Stimulated activated naive CD4-positive, alpha-beta T cell (primary cell): ENCODE data around the gene CDK6.
"Not testable (repeated sequence)": the region's sequence is repeated elsewhere in the genome, so short reads cannot be mapped to it uniquely, and the experiment has no call there.

Experiments used
- DNase-seq, 6 experiments: peaks; one replicate each; lab custom pipeline; 2025; lab: John Stamatoyannopoulos, UW

The CDK6 gene

DNA sequence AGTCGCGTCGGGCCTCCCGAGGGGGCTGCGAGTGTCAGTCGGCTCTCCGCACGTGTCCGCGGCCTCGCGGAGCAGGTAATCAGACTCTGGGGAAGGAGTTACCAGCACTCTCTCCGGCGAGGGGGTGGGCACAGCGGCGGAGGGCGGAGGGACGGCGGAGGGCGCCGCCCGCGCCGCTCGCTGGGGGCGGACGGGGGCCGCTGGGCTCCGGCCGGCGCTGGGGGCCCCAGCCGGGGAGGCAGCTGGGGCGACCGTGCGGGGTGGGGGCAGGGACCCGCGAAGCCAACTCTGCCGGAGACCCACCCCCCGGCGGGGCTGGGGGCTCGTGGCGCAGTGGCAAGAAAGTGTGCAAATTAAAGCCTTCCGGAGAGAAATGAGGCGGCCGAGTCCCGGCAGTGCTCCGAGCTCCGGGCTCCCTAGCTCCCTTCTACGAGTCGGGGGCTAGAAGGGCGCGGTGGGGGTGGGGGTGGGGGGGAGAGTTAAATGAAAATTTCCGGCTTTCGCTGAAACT is at the start of gene CDK6:
Gene CDK6 (minus strand): TSS at position 85 of the 511 bp plus-strand sequence. CDS start 3,250 bp downstream, outside the sequence.
- DNase-seq = peak in 5 of 6 experiments; percentile 21 to 58 (median 46)

- DNase-seq = not testable (repeated sequence)
These were observed 49.7 kb upstream of the CDK6 start for GRCh38 chr7:92886039-92886438.

DNA sequence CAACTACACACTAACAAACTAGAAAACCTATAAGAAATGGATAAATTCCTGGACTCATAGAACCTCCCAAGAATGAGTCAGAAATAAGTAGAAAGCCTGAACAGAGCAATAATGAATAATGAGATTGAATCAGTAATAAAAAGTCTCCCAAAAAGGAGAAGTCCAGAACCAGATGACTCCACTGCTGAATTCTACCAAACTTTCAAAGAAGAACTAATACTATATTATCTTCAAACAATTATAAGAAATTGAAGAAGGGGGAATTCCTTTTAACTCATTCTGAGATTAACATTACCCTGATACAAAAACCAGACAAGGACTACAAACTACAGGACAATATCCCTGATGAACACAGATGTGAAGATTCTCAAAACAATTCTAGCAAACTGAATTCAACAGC is 47.8 kb upstream of the CDK6 start:
- DNase-seq = no peak

GRCh38 chr7:92882760-92883159 is 46.4 kb upstream of the CDK6 start:
- DNase-seq = no peak

GRCh38 chr7:92881091-92881485 is 44.7 kb upstream of the CDK6 start:
- DNase-seq = no peak

DNA sequence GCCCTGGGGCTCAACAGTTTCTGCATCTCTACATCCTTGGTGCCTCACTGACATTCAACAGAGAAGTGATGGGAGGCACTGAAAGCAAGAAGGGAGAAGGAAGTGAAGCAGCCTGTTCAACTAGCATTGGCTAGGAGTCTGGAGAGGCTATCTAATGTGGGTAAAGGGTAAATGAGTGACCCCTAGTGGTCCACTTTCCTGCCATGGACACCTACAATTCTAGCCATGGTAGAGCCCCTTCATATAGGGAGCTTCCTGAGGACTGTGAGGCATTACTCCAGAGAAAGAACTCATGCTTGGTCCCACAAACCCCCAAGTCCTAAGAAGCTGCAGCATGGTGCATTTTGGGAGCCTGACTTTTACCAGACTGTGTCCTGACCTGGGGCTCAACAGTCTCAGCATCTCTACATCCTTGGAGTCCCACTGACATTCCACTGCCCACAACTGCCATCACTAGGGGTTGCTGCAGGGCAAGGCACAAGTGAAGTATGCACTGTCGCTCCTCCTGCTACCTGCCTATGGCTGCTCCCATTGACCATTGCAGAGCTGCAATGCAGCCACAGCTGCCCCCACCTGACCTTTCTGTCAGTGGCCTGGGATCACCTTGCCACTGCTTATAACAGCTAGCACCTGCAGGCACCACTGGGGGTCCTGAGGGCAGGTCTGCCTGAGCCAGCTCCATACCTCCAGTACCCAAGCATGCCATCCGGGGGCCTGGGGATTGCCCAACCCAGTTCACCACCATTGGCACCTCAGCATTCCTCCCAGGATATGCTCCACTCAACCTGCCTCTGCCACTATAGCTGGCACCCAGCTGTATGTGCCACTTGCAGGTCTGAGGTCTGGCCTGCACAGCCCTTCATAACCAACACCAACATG is 44.1 kb upstream of the CDK6 start:
- DNase-seq = no peak

GRCh38 chr7:92877367-92877766 is 41.0 kb upstream of the CDK6 start:
- peak in 3 of 6 experiments; percentile 4 to 30 (median 14) for DNase-seq

DNA sequence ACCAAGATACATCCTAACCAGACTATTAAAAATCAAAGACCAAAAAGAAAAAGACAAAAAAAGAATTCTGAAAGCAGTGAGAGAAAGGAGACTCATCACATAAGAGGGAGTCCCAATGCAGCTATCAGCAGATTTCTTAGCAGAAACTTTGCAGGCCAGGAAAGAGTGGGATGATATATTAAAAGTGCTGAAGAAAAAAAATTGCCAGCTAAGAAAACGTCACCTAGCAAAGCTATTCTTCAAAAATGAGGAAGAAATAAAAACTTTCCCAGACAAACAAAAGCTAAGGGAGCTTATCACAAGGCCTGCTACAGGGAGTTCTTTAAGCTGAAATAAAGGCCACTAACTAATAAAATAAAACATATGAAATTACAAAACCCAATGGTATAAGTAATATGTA is 40.5 kb upstream of the CDK6 start:
- DNase-seq = no peak

DNA sequence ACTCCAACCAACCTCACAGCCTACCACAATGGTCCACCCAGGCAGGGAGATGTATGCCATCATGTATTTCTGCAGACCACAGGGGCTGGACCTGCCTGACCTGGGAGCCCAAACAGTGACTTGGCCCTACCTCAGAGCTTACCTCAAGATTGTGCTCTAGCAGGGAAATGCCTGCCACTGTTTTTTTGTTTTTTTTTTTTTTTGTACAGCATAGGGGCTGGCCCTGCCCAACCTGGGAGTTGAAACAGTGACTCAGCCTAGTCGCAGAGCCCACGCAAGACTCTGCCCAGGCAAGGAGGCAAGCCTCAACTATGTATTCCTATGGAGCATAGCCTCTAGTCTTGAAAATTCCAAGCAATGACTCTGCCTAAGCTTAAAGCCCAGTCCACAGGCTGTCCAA is 39.3 kb upstream of the CDK6 start:
- no peak for DNase-seq

DNA sequence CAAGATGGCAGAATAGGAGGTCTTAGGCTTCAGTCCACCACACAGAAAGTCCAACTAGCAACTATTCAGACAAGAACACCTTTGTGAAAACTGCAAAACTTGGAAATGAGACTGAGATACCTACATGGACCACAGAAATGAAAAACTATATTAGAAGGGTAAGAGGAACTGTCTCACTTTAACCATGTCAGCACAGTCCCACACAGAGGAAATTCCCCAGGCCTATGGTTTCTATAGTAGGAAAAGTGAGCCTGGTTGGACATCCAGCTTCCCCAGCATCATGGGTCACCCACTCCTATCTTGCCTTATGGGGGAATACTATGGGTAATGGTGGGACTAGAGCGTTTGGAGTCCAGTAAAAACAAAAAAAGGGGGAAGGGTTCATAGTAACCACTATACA is 38.8 kb upstream of the CDK6 start:
- no peak for DNase-seq

DNA sequence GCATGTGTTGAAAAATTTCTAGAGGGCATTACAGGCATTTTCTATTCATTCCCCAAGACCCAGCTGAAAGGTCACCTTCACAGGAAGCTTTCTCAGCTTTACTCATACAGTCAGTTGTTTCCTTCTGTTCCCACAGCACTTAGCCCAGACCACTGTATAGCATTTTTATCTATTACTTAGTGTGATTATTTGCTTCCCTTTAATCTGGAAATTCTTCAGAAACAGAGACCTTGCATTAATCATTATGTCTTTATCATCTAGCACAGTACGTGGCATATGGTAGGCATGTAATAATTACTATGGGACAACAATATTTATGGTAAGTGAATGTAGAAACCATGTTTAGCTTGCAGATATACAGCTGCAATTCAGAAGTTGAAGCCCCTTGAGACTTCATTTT is 38.2 kb upstream of the CDK6 start:
- DNase-seq = no peak

DNA sequence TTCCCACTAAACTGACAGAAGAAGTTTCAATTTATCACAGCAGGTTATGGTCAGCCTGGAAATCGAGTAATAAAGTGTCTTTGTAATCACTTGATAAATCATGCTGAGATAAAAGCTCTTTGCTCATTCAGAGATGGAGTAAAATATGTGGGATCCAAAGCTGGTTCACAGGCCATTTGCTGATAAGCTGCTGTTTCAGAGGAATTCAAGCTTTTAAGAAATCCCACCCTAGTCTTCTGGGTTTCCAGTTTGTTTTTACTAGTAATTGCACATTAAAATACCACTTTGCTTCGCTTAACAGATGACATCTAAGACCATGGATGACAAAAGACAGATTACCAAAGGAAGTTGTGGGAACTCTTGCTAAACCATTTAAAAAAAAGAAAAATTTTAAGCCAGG is 37.4 kb upstream of the CDK6 start:
- DNase-seq = no peak

DNA sequence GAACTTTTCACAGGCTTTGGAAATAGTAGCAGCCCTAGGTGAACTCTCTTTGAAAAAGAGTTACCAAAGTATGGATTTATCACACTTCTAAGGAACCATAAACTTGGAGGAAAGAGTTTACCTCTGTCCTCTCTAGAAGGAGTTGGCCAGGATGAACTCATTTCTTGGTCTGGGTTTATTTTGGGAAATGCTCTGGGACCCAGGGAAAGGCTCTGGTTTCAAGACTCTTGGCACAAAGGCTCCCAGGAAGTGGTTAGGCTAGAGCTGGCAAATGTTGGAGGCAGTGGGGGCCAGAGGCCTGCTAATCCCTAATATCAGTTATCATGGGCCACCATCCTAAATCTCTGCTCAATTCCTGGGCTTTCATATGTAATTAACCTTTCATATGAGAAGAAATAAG is 36.3 kb upstream of the CDK6 start:
- no peak for DNase-seq

- DNase-seq = no peak
These were observed 32.4 kb upstream of the CDK6 start for GRCh38 chr7:92868683-92869293.

DNA sequence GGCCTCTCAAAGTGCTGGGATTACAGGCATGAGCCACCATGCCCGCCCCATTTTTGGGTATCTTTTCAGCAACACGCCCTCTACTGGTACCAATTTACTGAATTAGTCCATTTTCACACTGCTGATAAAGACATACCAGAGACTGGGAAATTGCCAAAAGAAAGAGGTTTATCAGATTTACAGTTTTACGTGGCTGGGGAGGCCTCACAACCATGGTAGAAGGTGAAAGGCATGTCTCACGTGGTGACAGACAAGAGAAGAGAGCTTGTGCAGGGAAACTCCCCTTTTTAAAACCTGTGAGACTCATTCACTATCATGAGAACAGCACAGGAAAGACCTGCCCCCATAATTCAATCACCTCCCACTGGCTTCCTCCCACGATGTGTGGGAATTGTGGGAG is 27.8 kb upstream of the CDK6 start:
- not testable (repeated sequence) for DNase-seq

DNA sequence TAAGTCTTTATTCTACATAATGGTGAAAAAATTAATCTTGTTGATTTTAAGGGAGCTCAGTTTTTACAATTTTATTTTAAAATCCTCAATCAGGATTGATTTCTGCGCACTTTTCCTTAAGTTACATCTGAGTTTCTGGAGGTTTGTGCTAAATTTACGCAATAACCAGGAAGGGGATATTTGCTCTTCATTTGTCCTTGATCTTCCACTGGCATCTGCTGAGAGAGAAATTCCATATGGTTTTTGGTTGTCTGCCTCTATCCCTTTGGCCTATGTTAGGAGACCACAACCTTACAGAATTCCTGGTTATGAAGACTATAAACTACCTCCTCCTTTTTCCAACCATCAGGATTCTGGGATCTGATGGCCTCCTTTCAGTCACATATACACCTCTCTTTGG is 20.1 kb upstream of the CDK6 start:
- no peak for DNase-seq

GRCh38 chr7:92854501-92855238 is 18.3 kb upstream of the CDK6 start:
- DNase-seq = no peak

DNA sequence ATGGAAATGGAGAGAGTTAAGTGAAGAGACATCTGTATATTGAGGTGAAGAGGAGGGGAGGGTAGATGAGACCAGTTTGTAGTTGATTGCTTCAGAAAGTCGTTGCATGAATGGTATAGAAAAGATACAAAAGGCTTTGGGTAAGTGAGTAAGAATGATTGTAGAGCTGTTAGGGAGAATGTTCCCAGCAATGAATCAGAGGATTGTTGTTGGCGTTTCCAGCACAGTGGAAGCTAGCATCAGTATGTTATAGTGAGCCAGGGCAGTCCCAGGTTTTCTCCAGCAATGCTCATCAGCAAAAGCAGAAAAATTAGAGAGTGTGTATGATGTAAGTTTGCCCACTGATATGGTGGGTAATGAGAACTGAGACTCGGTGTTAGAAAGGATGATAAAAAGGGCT is 15.4 kb upstream of the CDK6 start:
- no peak for DNase-seq

DNA sequence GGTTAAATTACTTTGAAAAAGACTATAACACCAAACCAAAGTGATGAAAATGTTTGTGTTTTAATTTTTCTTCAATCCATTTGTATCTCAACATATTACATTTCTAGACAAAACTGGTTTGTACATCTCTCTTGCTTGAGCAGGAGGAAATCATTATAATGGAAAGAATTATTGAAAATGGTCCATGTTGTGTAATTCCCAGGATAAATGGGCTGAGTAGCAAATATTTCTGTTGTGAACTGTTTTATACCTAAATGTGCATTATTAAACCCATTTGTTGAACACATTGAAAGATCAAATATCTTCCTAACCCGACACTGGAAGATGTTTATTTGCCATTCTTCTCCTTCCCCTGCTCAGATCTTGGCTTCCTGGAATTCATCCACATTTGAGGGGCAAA is 14.1 kb upstream of the CDK6 start:
- no peak for DNase-seq

DNA sequence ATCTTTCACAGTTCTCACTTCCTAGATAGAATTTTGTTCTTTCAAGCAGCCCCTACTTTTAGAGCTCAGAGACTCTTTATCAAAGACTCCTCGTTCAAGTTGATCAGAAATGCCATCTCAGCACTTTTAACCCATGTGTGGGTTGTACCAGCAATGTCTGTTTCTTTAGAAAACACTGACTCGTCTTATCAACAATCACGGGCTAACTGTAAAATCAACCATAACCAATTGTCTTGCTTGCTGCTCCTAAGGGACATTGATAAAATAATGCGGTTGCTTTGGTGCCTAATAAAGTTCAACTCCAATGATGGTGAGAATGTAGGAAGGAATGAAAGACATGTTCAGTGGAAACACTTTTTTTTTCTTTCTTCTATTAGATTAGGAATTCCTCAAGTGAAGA is 12.9 kb upstream of the CDK6 start:
- DNase-seq = no peak

DNA sequence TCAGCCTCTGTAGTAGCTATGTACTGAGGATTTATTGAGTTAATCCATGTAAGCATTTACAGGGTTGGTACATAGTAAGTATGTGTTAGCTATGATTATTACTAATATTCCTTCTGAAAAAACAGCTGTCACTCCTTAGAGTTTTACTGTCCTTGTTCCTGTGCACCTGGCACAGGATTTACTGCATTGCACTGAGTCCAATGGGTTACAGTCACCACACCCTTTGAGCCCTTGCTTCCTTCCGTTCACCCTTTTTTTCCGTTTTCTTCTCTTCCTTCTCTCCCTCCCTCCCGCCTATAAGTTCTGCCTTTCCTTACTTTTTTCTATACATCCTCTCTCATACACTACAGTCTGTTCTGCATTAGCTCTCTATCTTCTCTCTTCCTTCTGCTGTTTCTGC is 12.5 kb upstream of the CDK6 start:
- no peak for DNase-seq

DNA sequence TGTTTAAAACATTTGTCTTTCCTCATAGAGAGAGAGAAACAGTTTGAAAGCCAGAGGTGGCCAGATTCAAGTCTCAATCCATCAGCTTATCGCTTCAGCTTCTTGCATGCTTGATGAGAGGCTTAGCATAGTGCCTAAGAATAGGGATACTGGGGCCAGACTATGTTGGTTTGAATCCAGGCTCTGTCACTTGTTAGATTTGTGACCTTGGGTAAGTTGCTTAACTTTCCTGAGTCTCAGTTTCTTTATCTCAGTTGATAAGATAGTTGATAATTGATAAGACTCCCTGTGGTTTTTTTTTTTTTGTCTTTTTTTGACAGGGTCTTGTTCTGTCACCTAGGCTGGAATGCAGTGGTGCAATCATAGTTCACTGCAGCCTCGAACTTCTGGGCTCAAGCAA is 12.1 kb upstream of the CDK6 start:
- DNase-seq = no peak

DNA sequence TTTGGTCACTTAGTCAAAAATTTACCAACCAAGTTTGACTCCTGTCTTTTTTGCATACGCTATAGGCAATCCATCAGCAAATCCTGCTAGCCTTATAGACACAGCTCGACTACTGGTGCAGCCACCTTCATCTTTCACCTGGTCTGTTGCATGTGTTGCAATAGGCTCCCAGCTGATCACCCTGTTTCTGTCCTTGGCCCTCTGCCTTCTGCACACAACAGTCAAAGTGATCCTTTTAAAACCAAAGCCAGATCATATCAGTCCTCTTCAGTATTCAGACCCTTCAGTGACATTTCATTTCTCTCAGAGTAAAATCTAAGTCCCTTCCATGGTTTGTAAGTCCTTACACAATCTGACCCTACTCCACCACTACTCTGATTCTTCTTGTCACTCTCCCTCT is 10.9 kb upstream of the CDK6 start:
- no peak for DNase-seq
